ENCODE measurements around the gene ARHGAP36.

The ARHGAP36 gene

DNA sequence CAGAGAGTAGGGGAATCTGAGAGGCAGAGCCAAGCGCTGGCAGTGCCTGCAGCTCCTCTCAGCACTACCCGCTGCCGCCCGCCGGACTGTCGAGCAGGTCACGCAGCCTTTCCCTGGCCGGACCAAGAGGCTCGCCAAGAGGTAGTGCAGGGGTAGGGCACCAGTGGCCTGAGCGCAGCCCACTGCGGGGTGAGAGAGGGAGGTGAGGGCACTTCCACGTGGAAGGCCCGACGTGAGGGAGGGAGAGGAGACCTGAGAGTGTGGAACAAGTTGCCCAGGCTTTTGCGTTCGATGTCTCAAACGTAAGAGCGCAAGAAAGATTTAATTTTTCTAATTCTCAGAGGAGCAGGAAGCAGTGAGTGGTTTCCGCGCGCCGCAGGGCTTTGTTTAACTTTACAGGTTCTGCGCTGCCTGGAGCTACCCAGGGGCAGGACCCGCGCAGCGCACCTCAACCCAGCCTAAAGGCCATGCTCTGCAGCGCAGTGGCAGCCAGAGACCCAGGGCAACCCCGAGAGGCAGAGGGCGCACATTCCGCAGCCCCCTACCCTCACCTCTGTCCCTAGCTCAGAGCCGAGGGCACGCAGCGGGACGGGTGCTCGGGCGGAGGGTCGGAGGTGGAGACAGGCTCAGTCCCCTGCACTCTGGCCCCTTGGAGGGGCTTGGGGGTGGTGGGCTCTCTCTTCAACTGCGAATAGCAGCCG lies 14.9 kb downstream of the ARHGAP36 start:
- TF ChIP-seq, protein P1, sequence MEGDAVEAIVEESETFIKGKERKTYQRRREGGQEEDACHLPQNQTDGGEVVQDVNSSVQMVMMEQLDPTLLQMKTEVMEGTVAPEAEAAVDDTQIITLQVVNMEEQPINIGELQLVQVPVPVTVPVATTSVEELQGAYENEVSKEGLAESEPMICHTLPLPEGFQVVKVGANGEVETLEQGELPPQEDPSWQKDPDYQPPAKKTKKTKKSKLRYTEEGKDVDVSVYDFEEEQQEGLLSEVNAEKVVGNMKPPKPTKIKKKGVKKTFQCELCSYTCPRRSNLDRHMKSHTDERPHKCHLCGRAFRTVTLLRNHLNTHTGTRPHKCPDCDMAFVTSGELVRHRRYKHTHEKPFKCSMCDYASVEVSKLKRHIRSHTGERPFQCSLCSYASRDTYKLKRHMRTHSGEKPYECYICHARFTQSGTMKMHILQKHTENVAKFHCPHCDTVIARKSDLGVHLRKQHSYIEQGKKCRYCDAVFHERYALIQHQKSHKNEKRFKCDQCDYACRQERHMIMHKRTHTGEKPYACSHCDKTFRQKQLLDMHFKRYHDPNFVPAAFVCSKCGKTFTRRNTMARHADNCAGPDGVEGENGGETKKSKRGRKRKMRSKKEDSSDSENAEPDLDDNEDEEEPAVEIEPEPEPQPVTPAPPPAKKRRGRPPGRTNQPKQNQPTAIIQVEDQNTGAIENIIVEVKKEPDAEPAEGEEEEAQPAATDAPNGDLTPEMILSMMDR (IDR thresholded peaks at IDR 0.05; ENCODE audit: extremely low read depth, missing control alignments): no peak
- DNase-seq (ENCODE audit: low spot score): no peak

DNA sequence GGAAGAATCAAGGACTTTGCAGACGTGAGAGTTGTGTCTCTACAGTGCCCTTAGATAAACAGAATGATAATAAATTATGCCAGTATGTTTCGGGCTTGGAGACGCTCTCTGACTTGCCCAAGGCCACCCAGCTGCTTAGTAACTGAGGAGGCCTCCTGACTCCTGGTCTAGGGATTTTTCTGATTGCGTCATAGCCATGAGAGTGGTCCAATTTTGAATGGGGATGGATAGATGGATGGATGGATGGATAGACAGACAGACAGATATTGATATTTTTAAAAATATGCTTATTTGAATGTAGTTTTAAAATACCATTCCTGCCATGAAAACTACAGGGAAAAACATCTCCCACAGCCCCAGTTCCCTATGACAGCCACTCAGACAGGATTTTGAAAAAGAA lies 15.5 kb downstream of the ARHGAP36 start:
- TF ChIP-seq, protein P1 (IDR thresholded peaks at IDR 0.05; ENCODE audit: extremely low read depth, missing control alignments): no peak
- DNase-seq (ENCODE audit: low spot score): no peak

DNA sequence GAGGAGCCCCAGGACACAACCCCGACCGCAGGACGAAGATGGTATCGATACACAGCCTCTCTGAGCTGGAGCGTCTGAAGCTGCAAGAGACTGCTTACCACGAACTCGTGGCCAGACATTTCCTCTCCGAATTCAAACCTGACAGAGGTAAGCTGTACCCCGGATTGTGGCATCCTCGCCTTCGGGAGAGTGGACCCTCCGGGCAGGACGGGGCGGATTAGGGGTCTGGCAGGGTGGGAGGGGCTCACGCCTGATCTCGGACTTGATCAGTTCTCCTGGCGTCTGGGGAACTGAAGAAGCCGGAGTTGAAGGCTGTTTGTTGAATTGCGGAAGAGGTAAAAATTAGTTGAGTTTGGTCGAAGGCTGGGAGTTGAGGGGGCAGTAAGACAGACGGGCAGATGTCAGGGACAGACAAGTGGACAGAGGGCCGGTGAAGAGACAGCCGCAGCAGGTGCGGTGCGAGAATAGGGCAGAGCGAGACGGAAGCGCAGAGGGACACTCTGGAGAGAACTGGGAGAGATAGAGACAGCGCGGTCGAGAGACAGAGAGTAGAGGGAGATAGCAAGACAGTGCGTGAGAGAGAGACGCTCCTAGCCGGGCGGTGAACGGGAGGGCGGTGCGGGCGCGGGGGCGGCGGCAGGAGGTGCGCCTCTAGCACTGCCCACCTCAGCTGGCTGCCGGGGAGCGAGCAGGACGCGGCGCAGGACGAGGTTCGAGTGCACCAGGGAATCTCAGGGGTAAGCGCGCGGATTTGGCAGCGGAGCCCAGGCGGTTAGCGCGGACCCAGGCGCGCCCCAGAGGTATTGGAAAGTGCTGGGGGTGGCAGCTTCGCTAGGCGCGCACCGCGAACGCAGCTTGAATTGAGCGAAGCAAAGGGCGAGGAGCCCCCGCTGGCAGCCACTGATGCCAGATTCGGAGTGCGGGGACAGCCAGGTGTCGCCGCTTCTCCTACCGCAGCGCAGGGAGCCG lies 23.9 kb downstream of the ARHGAP36 start:
- TF ChIP-seq, protein P1 (IDR thresholded peaks at IDR 0.05; ENCODE audit: extremely low read depth, missing control alignments): no peak
- DNase-seq (ENCODE audit: low spot score): no peak

DNA sequence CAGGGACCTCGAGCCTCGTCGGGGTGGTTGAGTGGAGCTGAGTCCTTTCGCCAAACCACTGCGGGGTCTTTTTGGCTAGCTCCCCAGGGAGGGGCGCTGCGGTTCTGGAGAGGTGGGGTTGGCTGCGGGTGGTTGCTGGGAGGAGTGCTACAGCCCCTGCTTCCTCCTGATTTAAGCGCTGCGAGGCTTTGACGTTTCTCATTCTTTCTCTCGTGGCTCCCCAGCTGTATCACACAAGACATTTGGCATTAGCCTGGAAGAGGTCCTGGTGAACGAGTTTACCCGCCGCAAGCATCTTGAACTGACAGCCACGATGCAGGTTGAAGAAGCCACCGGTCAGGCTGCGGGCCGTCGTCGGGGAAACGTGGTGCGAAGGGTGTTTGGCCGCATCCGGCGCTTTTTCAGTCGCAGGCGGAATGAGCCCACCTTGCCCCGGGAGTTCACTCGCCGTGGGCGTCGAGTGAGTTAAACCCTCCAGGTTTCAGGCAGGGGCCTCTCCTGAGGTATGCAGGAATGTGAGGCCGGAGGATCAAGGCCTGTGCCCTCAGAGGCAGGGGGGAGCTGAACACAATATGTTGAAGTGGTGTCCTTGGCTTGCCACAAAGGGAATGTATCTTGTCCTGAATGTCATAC lies 25.5 kb downstream of the ARHGAP36 start:
- TF ChIP-seq, protein P1 (IDR thresholded peaks at IDR 0.05; ENCODE audit: extremely low read depth, missing control alignments): no peak
- DNase-seq (ENCODE audit: low spot score): no peak

DNA sequence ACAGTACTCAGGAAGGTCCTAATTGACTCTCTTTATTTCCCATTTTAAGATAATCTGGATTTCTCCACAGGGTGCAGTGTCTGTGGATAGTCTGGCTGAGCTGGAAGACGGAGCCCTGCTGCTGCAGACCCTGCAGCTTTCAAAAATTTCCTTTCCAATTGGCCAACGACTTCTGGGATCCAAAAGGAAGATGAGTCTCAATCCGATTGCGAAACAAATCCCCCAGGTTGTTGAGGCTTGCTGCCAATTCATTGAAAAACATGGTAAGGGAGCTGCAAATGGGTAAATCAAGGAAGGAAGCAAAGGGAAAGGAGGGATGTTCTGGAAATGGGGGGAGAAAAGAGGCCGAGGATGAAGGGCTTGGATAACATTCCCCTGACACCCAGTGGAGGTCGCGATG lies 26.0 kb downstream of the ARHGAP36 start:
- no peak for DNase-seq (ENCODE audit: low spot score)
- TF ChIP-seq, protein P1 (IDR thresholded peaks at IDR 0.05; ENCODE audit: extremely low read depth, missing control alignments): no peak

DNA sequence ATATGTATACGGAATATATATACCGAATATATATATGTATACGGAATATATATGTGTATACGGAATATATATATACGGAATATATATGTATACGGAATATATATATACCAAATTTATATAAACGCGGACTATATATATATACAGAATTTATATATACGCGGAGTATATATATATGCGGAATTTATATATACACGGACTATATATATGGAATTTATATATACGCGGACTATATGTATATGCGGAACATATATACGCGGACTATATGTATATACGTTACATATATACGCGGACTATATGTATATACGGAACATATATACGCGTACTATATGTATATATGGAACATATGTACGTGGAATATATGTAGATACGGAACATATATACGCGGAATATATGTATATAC lies 78.6 kb downstream of the ARHGAP36 start:
- no peak for DNase-seq (ENCODE audit: low spot score)
- TF ChIP-seq, protein P1 (IDR thresholded peaks at IDR 0.05; ENCODE audit: extremely low read depth, missing control alignments): no peak

DNA sequence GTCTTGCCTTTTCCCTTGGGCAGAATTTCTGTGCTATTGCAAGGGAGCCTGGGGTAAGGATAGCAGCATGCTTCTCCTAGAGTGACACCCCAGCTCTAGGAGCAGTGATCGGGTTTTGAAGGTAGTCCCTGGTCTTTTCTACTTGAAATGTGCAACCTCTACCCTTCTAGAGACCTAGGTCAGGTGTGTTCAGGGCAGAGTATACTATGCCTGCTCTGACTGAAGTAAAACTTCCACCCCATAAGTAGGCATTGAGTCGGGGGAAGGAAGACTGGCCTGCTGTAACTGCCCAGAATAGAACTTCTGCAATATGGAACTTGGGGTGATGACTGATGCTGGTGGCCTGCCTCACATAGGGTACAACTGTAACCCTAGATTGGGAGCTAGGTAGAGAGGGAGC lies 80.9 kb downstream of the ARHGAP36 start:
- TF ChIP-seq, protein P1 (IDR thresholded peaks at IDR 0.05; ENCODE audit: extremely low read depth, missing control alignments): no peak
- no peak for DNase-seq (ENCODE audit: low spot score)

All from GM20000 (cell line).